GM12874 (cell line): Measurements from ENCODE around the gene TNIP3.

Source experiments
- CTCF ChIP-seq: IDR thresholded peaks from 2 replicates; pipeline ENCODE4 v1.5.1; 2011; ENCODE audit warnings: low read depth, mild to moderate bottlenecking, control low read depth, low read length, moderate library complexity; ENCODE audit not compliant: insufficient read depth

The TNIP3 gene

DNA sequence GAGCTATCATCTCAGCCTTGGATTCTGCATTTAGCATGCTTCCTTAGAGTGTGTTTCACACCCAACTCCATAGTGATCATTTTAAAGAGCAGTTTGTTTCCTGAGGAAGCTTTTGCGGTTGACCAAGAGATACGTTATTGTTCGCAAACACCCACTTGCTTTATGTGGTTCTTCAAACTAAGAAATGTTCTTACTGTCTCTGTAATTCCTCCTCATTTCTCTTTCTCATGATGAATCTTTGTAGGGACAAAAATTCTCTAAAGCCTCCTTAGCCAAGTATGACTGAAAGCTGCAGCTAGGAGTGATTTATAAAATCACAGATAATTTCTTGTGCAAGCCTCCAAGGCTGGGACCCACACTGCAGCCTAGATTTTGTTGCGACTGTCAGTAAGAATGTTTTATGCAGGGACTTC lies 10.0 kb downstream of the TNIP3 start:
- no peak for TF ChIP-seq CTCF

DNA sequence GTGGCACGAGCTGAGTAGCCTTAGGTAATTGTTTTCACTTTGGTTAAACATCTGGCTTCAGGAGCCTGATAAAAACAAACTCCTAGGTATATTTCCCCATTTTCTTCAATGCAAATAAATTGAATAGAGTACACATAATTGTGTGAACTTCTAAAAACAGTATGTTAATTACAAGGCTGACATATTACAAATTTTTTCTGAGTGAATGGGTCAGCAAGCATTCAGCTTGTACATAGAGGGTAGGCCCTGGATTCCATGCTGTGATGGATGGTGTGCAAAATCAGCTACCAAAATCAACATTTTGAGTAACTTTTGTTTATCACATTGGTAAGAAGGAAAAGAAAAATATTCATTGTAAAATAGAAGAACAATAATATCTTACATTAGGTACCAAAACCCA lies 12.2 kb downstream of the TNIP3 start:
- no peak for TF ChIP-seq CTCF

GRCh38 chr4:121150486-121150885 lies 13.6 kb downstream of the TNIP3 start:
- no peak for TF ChIP-seq CTCF

GRCh38 chr4:121150003-121150402 lies 14.1 kb downstream of the TNIP3 start:
- no peak for TF ChIP-seq CTCF

DNA sequence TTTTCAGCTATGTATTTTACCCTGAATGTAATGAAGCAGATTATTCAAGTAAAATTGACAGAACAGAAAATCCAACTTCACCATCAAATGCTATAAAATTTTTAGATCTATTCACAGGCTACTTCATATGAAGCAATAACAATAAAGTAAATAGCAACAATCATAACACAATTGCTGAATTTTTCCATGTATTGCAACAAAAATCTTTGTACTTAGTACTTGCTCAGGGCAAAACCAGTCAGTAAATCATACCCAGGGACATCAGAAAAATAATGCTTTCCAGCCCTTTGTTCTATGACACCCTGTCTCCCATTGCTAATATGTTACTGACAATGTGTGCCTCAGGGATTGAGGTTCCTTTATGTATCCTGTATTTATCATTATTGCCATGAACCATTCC lies 15.5 kb downstream of the TNIP3 start:
- no peak for TF ChIP-seq CTCF

- no peak for TF ChIP-seq CTCF
Measured at GRCh38 chr4:121148000-121148399, 16.1 kb downstream of the TNIP3 start.

DNA sequence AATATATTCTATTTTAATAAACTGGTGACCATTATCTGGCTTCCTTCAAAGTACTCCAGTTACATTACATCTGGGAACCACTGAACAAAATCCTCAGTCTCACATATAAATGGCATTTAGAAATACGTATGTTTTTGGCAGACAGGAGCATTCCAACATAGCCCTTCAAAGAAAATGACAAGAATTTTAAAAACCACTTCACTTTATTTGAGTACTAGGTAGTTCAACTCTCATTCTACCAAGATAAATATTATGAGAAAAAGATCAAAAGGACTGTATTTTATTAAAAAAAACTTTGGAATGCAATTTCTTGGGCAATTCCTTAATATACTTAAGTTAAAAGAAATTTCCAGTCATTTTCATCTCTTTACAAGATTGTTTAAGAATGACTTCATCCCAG lies 17.6 kb downstream of the TNIP3 start:
- no peak for TF ChIP-seq CTCF

- TF ChIP-seq CTCF: no peak
Measured at GRCh38 chr4:121145430-121145829, 18.7 kb downstream of the TNIP3 start.
